Stimulated activated CD4-positive, alpha-beta T cell treated with anti-CD3 and anti-CD28 coated beads, Interleukin-15, amount 100 ng/mL, for 1 hour (primary cell): ENCODE measurements around the gene FKBP15.

Experiments
- DNase-seq, 2 donors: peaks; one replicate each; pipeline ENCODE4 v3.0.0-alpha.2; 2020; ENCODE audit warnings: low read depth in 1 of 2, low spot score in 1 of 2

FKBP15 gene

DNA sequence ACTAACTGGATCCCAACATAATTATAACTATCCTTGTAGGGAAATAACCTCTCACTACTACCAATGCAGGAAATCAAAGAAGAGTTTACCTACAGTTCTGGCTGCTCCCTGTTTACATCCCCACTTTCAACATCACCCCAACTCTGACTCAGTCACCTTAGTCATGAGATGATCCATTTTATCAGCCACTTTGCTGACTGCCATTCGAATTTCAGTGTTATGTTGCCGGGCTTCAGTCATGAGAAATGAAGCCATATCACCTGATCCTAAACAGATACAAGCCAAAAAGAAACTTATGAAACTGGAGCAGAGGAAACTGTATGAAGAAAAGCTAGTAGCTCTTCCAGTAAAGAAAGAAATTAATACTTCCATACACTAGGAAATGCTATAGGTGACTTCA lies 36.5 kb downstream of the FKBP15 start:
- DNase-seq, result no peak

DNA sequence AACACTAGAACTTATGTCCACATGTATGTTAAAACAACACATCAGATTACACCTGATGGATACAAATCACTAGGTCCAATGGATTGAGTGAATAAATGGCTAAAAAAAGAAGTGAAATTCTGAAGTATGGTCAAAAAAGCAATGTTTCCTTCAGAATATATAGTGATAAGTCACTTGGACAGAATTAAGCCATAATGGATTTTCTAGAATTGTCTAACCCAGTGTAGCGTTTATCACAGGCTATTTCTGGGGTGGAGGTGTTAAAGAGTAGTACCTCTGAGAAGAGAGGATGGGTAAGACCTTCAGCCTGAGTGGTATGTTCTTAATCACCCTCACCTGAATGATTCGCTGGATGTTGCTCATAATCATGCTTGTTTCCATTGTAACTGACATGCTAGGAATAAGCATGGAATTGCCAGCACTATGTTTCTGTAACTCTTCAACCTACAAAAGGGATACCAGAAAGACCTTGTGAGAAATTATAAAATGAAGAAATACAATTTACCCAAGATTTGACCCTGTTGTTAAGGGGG lies 37.1 kb downstream of the FKBP15 start:
- no peak for DNase-seq

DNA sequence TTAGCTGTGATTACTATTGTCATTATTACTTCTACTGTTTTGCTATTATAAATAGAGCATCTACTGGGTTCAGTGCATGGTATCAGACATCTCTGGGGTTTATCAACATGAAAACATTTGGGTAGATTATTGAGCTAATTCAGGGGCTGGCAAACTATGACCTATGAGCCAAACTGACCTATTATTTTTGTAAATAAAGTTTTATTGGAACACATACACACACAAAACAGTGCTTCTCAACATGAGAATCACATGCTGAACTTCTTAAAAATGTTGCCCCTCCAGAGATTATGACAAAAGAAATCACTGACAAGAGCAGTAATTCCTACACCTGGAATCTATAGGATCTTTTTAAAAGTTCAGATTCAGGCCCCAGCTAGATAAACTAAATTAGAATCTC lies 39.9 kb downstream of the FKBP15 start:
- DNase-seq, result no peak

DNA sequence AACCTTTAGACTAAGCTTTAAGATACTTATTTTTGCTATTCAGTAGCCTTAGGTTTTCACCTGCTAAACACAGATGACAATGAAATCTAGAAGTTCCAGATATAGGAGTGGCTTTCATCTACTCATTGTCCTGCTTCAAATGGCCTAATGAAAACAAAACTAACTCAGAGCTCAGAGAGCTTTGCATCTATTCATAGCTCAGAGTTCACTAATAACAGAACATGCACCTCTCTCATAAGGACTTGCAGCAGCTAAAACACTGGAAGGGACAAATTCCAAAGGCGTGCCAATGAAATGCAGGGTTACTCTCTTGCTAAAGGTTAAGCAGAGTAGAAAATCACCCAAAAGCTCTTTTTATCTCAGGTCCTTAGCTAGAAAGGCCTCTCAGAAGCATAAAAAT lies 41.2 kb downstream of the FKBP15 start:
- DNase-seq, result no peak

DNA sequence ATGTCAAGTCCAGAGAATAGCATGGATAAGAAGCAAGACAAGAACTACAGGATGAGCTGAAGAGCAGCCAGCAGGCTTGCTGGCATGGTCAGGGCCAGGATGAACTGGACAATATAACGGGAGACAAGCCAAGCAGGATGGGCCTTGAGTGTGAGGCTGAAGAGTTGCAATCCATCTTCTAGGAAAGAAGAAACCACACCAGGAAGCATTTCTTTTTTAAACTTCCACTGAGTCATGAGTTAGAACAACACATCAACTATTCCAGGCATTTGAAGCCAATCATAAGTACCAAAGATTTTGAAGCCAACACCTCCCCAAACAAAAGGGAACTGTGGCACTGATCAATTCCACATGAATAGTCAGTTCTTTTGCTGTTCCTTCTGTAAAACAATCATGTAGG lies 43.0 kb downstream of the FKBP15 start:
- DNase-seq, result no peak

DNA sequence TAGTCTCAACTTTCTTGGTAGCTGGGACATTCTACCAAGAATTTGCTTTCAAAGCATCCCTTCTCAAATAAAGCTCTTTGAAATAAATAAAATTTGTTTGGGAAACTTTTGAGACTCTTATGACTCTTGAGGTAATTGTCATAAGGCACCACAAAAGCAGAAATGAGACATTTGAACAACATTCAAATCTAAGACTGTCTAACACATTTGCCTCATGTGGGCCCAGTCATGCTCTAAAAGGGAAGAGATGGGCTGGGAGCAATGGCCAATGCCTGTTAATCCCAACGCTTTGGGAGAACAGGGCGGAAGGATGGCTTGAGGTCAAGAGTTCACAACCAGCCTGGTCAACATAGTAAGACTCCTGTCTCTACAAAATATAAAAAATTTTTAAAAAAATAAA lies 43.8 kb downstream of the FKBP15 start:
- DNase-seq, result no peak

DNA sequence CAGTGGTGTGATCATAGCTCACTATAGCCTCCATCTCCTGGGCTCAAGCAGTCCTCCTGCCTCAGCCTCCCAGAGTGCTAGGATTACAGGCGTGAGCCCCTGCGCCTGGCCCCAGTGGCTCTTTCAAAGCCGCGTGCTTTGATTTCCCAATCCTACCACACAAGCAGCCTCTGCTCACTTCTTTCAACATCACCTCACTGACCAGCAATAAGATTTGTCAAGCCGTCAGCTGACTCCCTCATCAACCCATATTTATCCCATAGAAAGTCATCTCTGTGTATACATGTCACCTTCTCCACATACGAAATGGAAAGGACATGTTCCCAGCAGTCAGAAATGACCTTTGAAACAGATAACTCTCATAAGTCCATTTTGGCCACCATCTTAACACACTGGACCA lies 44.3 kb downstream of the FKBP15 start:
- no peak for DNase-seq

DNA sequence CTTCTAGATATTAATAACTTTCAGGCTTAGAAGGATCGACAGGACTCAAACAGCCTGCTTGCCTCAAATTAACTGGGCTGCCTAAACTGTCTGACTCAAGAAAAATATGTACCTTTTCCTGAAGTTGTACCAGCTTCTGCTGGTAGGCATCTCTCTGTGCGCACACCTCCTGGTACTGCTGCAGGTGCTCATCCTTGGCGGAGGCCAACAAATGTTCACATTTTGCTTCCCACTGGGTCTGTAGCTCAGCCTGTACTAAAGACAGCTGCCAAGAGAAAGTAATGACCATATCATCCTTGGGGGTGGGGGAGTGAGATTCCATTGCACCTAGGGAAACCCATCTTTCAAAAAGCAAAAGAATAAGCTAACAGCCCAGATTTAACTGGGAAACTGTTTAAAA lies 47.7 kb downstream of the FKBP15 start:
- DNase-seq, result no peak

DNA sequence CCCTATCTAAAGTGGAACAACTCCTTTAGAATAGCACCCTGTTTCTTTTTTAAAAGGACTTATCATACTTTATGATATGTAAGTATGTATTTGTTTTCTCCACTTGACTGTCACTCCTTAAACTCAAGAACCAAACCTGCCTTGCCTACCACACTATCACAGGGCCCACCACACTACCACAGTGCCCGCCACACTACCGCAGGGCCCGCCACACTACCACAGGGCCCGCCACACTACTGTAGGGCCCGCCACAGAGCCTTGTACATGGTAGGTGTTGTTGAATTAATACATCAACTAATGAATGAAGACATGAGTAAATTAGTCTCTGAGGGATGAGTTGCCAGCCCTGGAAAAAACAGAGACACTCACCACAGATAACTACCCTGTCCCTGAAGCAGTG lies 52.3 kb downstream of the FKBP15 start:
- no peak for DNase-seq

DNA sequence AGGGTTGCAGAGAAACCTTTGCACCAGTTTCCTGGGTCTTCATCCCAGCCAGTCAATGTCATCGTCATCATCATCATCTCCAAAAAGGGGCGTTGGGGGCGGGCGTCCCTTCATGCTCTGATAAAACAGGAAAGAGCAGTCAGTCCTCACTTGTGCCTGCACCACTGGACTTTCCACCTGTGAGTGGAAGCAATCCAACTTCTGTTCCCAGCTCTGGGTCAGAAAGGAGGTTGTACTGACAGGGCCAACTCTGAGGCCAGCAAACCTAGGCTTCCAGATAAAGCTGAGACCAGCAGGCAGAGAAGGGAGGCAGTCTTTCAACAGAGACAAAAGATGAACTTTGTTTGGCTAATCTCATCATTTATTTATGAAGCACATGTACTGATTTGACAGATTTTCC lies 55.0 kb downstream of the FKBP15 start:
- no peak for DNase-seq

DNA sequence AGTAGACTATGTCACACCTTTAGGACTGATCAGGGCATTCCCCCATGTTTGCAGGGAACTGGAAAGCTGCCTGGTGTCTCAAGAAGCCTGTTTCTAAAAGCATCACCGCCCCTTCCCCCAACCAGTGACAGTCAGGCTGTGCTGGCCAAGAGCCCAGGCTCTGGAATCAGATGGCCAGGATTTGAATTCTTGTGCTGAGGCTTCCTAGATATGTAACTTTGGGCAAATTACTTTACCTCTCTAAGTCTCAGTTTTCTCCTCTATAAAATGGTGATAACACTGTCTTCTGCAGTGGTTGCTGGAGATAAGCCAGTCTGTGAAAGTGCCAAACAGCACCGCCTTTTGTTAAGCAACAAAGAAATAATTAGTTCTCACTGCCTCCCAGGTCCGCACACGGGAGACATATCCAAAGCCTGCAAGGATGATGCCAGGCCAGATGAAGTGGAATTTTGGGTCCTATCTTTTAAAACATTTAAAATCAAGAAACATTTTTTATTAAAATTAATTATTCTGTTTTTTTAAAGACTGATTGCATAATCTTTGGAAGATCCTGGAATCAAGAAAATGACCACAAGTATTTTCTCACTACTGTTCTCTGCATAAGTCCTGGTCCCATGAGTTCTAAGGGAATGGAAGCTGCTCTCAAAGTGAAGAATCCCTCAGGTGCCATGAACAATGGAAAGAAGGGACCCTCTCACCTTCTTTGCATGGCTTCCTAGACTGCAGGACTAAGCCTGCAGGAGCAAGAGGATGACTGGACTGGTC lies 56.4 kb downstream of the FKBP15 start:
- no peak for DNase-seq

DNA sequence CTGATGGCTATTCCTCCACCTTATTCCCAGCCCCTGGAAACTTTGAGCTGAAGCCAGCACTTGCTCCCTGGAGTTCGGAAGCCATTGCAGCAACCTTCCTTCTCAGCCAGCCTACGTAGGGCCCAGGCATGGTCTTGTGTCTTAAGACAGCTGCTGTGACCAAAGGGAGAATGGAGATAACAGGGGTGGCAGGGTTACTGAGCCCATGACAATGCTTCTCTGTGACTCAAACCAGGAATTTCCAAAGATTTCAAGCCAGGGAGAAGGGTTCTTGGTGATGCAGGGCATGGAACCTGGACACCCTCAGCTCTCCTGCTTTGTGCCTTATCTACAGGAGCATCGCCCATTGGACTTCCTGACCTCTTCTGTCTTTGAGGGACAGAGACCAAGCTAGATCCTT lies 58.1 kb downstream of the FKBP15 start:
- DNase-seq, result no peak

DNA sequence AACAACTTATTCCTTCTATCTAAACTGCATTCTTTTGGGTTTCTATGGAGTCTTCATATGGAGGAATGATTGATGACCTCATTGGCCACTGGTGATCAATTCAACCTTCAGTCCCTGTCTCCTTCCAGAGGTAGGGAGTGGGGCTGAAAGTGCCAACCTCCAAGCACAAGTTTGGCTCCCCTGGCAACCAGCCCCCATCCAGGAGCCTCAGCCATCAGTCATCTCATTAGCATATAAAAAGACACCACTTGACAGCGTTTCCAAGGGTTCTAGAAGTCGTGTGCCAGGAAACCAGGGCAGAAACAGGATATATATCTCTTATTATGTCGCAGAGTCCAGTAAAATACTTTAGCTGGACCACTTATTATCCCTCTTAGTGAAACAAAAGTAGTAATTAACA lies 60.5 kb downstream of the FKBP15 start:
- DNase-seq, result no peak

DNA sequence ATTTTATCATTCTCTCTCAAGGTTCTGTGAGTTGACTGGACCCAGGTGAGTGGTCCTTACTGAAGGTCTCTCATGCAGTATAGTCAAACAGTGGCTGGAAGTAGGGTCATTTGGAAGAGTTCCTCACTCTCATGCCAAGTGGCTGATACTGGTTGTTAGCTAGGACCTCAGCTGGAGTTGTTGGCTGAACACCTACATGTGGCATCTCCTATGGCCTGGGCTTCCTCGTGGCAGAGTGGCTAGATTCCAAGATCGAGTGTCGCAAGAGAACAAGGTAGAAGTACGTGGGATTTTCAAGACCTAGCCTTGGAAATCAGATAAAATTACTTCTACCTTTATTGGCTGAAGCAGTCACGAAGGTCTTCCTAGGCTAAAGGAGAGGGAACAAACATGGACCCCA lies 62.6 kb downstream of the FKBP15 start:
- DNase-seq, result no peak

DNA sequence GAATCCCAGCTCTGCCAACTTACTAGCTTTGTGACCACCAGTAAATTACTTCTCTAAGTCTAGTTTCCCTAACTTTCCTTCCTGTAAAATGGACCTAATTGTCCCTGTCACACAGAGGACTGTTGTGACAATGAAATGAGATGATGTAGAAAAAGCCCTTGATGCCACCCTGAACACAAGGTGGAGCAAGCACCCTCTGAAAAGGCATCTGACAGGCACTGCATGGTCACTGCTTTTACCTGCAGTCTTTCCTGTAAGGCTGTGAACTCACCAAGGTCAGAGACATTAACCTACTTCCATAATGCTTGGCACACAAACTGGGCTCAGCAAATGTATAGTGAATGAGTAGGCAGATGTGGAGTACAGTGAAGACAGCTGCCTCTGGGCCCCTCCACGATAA lies 64.2 kb downstream of the FKBP15 start:
- DNase-seq, result no peak

DNA sequence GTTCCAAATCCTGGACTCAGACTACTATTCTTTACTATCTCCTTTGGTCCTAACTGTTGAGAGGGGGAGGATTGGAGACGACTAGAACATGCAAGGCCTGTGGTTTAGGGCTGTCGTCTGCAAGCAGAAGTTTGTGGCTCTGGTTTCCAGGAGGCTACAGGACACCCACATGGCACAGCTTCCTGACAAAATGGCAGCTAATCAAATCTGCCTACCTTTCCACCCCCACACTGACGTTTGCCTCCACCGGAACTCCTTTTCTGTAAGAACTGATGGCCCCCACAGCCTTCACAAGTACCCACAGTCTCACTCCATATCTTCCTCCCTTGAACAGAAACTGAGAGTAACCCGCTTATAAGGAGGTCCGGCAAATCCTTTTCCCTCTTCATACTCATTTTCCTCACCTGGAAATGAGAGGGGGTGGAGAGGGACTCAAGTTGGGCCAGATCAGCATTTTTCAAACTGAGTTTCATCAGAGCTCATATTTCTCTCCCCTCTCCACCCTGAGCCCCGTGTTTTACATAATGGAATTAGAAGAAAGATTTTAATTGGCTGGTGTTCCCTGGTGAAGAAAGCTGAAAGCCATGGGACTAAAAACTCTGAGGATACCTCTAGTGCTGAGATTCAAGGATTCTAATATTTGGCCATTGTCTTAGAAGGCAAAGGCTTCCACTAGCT lies 65.0 kb downstream of the FKBP15 start:
- no peak for DNase-seq

DNA sequence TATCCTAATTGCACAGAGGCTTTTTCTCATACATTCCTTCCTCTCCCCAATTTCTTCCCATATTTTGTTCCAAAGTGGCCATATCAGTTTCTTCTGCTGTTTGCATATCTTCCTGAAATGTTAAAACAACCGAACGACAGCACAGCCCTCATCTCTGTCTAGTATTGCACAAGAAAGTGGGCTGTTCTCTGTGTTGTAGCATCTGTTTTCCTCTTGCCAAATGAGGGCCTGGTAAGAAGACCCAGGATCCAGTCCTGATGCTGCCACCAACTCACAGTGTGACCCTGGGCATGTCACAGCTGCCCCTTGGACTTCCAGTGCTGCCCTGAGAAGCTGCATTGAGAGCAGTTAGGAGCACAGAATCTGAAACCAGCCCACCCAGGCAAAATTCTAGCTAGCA lies 66.1 kb downstream of the FKBP15 start:
- no peak for DNase-seq

DNA sequence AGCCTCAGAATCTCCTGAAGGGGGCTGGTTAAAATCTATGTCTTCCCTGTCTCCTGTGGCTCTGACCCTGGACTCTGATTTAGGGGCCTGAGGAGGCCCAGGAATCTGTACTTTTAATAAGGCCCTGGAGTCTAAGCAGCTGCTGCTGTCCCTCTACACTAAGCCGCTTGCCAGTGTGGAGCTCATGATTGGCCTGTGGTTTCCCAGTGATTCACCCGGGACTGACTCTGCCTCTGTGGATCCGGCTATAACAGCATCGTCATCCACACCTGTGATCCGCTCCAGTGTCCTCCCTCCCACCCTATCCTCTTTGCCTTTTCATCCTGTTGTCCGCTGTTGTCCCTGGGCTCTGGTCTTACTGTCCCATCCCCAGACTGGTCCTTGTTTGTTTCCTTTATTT lies 66.6 kb downstream of the FKBP15 start:
- DNase-seq, result no peak

DNA sequence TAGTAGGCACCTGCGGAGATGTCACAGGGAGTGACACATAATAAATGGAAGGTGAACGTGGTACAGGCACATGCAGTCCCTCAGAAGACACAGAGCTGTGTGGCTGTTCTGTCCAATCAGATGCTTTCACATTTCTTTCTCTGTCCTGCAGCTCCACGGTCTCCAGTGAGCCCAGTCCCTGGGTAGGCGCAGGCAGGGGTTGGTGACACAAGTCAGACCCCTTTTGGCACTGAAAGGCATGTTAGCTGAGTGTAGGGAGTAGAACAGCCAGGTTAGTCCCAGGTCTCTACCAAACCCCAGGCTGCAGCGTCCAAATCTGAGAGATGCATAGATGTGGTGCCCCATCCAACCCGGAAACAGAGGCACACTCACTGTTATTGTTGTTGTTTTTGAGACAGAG lies 67.5 kb downstream of the FKBP15 start:
- no peak for DNase-seq

DNA sequence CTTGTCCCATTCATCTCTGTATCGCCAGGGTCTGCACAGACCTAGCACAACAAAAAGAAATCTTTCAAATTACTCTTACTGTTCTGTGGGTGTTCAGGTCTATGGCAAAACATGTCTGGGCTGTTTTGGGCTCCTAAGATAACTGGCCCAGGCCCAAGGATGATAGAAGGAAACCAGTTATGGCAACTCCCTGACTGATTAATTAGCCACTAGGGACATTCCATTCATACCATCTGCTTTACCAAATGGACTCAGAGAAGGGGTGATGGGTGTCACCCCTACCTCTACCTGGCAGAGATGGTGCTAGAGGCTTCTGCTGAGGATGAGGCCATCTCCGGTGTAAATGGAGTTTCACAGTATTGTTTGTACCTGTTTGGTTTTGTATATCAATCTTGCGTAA lies 68.4 kb downstream of the FKBP15 start:
- no peak for DNase-seq

DNA sequence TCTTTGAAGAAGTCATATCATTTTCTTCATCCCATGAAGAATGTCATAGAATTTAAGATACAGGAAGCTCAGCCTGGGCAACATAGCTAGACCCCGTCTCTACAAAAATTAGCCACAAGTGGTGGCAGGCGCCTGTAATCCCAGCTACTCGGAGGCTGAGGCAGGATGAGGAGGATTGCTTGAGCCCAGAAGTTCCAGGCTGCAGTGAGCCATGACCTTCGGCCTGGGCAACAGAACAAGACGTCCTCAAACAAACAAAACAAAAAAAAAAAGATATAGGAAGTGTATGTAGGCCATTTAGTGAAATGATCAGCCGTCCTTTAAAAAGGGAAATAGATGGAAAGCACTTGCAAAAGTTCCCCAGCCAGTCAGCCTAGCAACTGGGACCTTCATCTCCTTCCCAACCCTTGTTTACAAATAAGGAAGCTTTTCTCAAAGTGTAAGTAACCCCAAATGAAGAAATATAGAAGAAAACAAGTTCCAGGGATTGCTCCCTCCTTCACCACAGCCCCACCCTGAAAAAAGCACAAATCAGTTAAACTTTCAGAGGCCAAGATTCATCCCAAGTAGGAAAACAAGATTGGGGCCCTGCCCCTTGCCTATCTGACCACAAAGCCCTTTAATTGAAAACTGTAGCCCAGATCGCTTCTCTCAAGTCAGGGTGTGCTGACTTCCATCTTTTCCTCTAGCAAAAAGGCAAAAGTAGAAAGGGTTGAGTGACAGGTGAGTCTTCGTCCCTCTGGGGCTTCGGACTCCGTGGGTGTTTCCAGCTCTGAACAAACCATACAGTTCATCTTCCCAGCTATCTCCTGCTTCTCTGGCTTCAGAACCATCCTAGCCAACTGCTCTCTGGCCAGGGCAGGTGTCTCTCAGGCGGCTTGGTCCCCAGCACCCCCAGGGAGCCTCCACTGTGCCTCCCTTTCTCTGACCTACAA lies 69.1 kb downstream of the FKBP15 start:
- DNase-seq, result no peak
